Measurements from ENCODE around the gene BFSP1.

- no peak for TF ChIP-seq POU6F1 (CRISPR knock-in tag; IDR thresholded peaks at IDR 0.05; ENCODE audit: borderline replicate concordance, low read depth)
- TF ChIP-seq PATZ1 (CRISPR knock-in tag; IDR thresholded peaks at IDR 0.05; ENCODE audit: borderline replicate concordance): no peak
Observed at GRCh38 chr20:17568045-17568788, 37.0 kb upstream of the BFSP1 start.

Measured in SK-N-SH treated with all-trans-retinoic acid at 6 μM for 48 hours (cell line).